ENCODE results near the gene CBX7. TPM values are rescaled to one million over a fixed set of nuclear protein-coding genes. Genes with fewer than 3 reads are reported as not detected.

CBX7 gene
- total RNA-seq, 1 donor from 2014 or later = 7.7 TPM

GRCh38 chr22:39097098-39098020 is 55.1 kb downstream of the CBX7 start, which contains the start of gene APOBEC3H:
APOBEC3H (plus strand) TSS chr22:39097244; CDS start chr22:39100279, 3,035 bp downstream.
- TF ChIP-seq CTCF (IDR thresholded peaks at IDR 0.05; ENCODE audit: unreplicated experiment) = no peak
- Mint-ChIP-seq H3K9me3 (ENCODE audit: low read depth) (no peaks in the 10 kb centered on the region), H3K27me3 (peaks cover 6% of the 10 kb centered on the region), H3K4me1 (ENCODE audit: low read depth) (peaks cover 2% of the 10 kb centered on the region), H3K36me3 (ENCODE audit: insufficient read depth) (no peaks in the 10 kb centered on the region), H3K27ac (peak within 1 kb of the TSS; percentile 71), H3K4me3 (ENCODE audit: low read depth) (no peak within 1 kb of the TSS)
- DNase-seq (ENCODE audit: low spot score, unreplicated experiment) = no peak

- peaks cover 10% of the 10 kb centered on the region for H3K27me3 Mint-ChIP-seq
- no peak overlapping the region for H3K4me3 Mint-ChIP-seq (ENCODE audit: low read depth)
- no peak for DNase-seq (ENCODE audit: low spot score, unreplicated experiment)
- H3K36me3 Mint-ChIP-seq (ENCODE audit: insufficient read depth) = no peaks in the 10 kb centered on the region
- no peaks in the 10 kb centered on the region for H3K9me3 Mint-ChIP-seq (ENCODE audit: low read depth)
- H3K27ac Mint-ChIP-seq = no peak overlapping the region
- H3K4me1 Mint-ChIP-seq (ENCODE audit: low read depth) = peaks cover 2% of the 10 kb centered on the region
- TF ChIP-seq CTCF (IDR thresholded peaks at IDR 0.05; ENCODE audit: unreplicated experiment) = no peak
Observed at GRCh38 chr22:39095971-39096370, 56.5 kb downstream of the CBX7 start.

- TF ChIP-seq CTCF (IDR thresholded peaks at IDR 0.05; ENCODE audit: unreplicated experiment) = no peak
- no peak for DNase-seq (ENCODE audit: low spot score, unreplicated experiment)
- H3K27ac Mint-ChIP-seq = no peak overlapping the region
- H3K9me3 Mint-ChIP-seq (ENCODE audit: low read depth) = no peaks in the 10 kb centered on the region
- H3K27me3 Mint-ChIP-seq = peaks cover 7% of the 10 kb centered on the region
- H3K36me3 Mint-ChIP-seq (ENCODE audit: insufficient read depth) = no peaks in the 10 kb centered on the region
- H3K4me1 Mint-ChIP-seq (ENCODE audit: low read depth) = peaks cover 2% of the 10 kb centered on the region
- no peak overlapping the region for H3K4me3 Mint-ChIP-seq (ENCODE audit: low read depth)
Observed at GRCh38 chr22:39094717-39095389, 57.6 kb downstream of the CBX7 start.

- no peak for DNase-seq (ENCODE audit: low spot score, unreplicated experiment)
- Mint-ChIP-seq H3K9me3 (ENCODE audit: low read depth) (no peaks in the 10 kb centered on the region), H3K4me3 (ENCODE audit: low read depth) (no peak overlapping the region), H3K36me3 (ENCODE audit: insufficient read depth) (no peaks in the 10 kb centered on the region), H3K27me3 (peaks cover 7% of the 10 kb centered on the region), H3K4me1 (ENCODE audit: low read depth) (peaks cover 6% of the 10 kb centered on the region), H3K27ac (no peak overlapping the region)
- no peak for TF ChIP-seq CTCF (IDR thresholded peaks at IDR 0.05; ENCODE audit: unreplicated experiment)
Observed at GRCh38 chr22:39092111-39092862, 60.2 kb downstream of the CBX7 start.

All from progenitor cell of endocrine pancreas (in vitro differentiated cells).